Naive thymus-derived CD8-positive, alpha-beta T cell (primary cell): ENCODE results near the gene CRYBB1. TPM values are rescaled to one million over a fixed set of nuclear protein-coding genes. Genes with fewer than 3 reads are reported as not detected.

Experiments used
- ATAC-seq, 2 donors: fragments of 150-1000 bp; cut with Tn5 transposase in 1 of 2; sonication (Bioruptor Pico), chemical (Tn5 transposase) in 1 of 2; 1 replicate in 1 of 2; 2 replicates in 1 of 2; pipeline ENCODE4 v1.10.0; 2021; ENCODE audit warnings: mild to moderate bottlenecking in 2 of 2, moderate library complexity in 2 of 2
- POLR2A ChIA-PET: fragments of 350-600 bp; sonication (Branson Sonifier 250); formaldehyde crosslinking; loops from one replicate; lab custom pipeline; 2021; ENCODE audit warnings: antibody characterized with exemption; lab: Charles Lee
- DNase-seq, 10 donors: peaks; one replicate each; pipeline versions ENCODE4 v3.0.0 to v3.0.0-alpha.2; 2020 to 2022
- H3K27ac Mint-ChIP-seq, 10 donors: one replicate each; pipeline ENCODE4 v1.8.0; 2020 to 2022; ENCODE audit warnings: mild to moderate bottlenecking in 10 of 10, mixed read lengths in 10 of 10, moderate library complexity in 4 of 10, inconsistent platforms in 1 of 10
- H3K27me3 Mint-ChIP-seq, 5 donors: one replicate each; pipeline ENCODE4 v1.8.0; 2021 to 2022; ENCODE audit warnings: mixed read lengths in 5 of 5
- H3K36me3 Mint-ChIP-seq, 3 donors: one replicate each; pipeline ENCODE4 v1.8.0; 2020 to 2022; ENCODE audit warnings: mixed read lengths in 3 of 3, mild to moderate bottlenecking in 2 of 3, inconsistent platforms in 1 of 3
- H3K4me1 Mint-ChIP-seq, 4 donors: one replicate each; pipeline ENCODE4 v1.8.0; 2021 to 2022; ENCODE audit warnings: mixed read lengths in 4 of 4
- H3K4me3 Mint-ChIP-seq, 10 donors: one replicate each; pipeline ENCODE4 v1.8.0; 2020 to 2022; ENCODE audit warnings: mild to moderate bottlenecking in 10 of 10, mixed read lengths in 10 of 10, moderate library complexity in 6 of 10, inconsistent platforms in 1 of 10
- H3K9me3 Mint-ChIP-seq, 9 donors: one replicate each; pipeline ENCODE4 v1.8.0; 2020 to 2022; ENCODE audit warnings: mixed read lengths in 9 of 9, mild to moderate bottlenecking in 3 of 9, inconsistent platforms in 1 of 9, moderate library complexity in 1 of 9
- polyA plus RNA-seq, 3 donors: library from polyadenylated mRNA; unstranded; fragments of 300-500 nt; fragmentation: Illumina TruSeq; gene quantifications; one replicate each; pipeline ENCODE4 v1.2.3, GENCODE V29; 2021
- total RNA-seq, 8 experiments: library from RNA in 2 of 8; stranded (reverse) in 2 of 8; gene quantifications; one replicate each; pipeline ENCODE4 v1.2.3 and lab custom pipeline; 2021 to 2026

CRYBB1 gene
- total and polyA plus RNA-seq, 5 experiments from 2014 or later = not detected

DNA sequence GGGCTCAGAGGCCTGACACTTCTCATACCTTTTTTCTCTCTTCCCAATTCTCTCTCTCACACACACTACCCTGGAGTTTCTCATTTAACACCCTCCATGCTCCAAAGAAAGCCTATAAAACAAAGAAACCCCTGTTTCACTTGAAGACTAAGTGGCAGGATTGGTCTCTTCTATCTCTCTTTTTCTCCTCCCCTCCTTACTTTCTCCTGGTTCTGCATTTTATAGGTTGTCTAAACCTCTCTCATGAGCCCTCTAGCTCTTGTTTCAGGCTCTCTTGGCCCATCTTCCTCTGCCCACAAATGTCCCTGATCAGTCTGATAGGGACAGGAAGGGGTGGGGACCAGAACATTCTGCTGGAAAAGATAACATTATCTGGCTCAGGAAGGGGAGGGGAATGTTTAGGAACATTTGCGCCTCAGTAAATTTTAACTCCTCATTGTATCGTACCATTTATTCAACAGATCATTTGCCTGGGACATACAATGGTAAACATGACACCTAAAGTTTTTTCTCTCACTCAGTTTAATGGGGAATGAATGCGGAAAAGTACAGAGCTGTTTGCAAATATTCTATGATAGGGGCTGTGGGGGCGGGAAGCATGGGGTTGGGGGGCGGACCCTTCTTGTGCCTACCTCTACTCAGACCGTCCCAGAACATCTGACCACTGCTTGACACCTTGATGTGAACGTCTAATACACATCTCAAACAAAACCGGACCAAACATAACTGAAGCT lies 14.8 kb upstream of the CRYBB1 start:
- ATAC-seq = no peak

DNA sequence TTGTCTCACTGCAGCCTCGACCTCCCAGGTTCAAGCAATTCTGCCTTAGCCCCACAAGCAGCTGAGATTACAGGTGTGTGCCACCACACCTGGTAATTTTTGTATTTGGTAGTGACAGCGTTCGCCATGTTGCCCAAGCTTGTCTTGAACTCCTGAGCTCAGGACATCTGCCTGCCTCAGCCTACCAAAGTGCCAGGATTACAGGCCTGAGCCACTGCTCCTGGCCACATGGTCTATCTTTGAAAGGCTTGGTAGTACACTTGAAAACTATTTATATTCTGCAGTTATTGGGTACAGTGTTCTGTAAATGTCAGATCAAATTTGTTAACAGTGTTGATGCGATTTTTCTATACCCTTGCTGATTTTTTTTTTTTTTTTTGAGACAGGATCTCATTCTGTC lies 13.5 kb upstream of the CRYBB1 start:
- H3K27ac Mint-ChIP-seq = no peak overlapping the region
- peaks cover 9 to 34% (median 18%) of the 10 kb centered on the region in 4 donors for H3K4me1 Mint-ChIP-seq
- no peaks in the 10 kb centered on the region for H3K36me3 Mint-ChIP-seq
- DNase-seq = no peak
- H3K27me3 Mint-ChIP-seq = no peaks in the 10 kb centered on the region
- ATAC-seq = no peak
- no peak overlapping the region for H3K4me3 Mint-ChIP-seq
- POLR2A ChIA-PET = interaction anchor here (1.1 kb wide), 1 partner anchor 15 kb away, joined by 3 read pairs; no protein-coding TSS in a partner anchor
- no peaks in the 10 kb centered on the region for H3K9me3 Mint-ChIP-seq

More for the DNA sequence above, 14.8 kb upstream of the CRYBB1 start:
- H3K27ac Mint-ChIP-seq = peak overlapping the region in 2 of 10 donors; percentile 14 to 16
- no peak overlapping the region for H3K4me3 Mint-ChIP-seq
- DNase-seq = no peak
- no peaks in the 10 kb centered on the region for H3K9me3 Mint-ChIP-seq
- H3K4me1 Mint-ChIP-seq = peaks cover 8 to 28% (median 10%) of the 10 kb centered on the region in 4 donors
- no peaks in the 10 kb centered on the region for H3K36me3 Mint-ChIP-seq
- no peaks in the 10 kb centered on the region for H3K27me3 Mint-ChIP-seq
- POLR2A ChIA-PET = interaction anchor here (0.5 to 1.7 kb wide), 2 partner anchors 9 to 10 kb away, joined by 4 read pairs; no protein-coding TSS in a partner anchor

DNA sequence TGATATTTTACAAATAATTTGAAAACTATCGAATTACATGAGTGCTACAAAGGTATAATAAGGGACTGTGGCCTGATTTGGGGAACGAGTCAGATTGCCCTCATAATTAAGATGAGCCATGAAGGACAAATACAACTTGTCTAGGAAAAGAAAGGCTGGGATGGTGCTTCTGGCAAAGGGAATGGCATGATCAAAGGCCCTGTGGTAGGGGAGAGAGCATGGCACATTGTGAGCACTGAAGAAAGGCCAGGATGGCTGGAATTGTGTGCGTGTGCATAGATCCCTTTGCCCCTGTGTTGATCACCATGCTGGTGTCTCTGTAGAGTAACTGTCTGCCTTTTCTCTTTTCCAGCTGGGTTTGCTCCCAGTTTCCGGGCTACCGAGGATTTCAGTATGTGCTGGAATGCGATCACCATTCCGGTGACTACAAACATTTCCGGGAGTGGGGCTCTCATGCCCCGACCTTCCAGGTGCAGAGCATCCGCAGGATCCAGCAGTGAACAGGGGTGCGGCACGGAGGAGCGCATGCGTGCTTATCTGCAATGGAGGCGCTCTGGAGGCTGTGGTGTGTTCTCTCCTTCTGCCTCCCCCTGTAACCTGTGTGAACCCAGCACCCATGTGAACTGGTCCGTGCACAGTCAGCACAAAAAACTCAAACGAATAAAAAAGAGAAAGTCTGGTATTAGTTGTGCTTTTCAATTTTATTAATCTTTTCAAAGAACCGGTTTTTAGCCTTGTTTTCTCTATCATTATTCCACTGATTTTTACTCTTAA lies 12.3 kb upstream of the CRYBB1 start:
- DNase-seq = no peak
- POLR2A ChIA-PET = no interaction called here
- H3K4me3 Mint-ChIP-seq = no peak overlapping the region
- no peaks in the 10 kb centered on the region for H3K36me3 Mint-ChIP-seq
- ATAC-seq = no peak
- peaks cover 9 to 34% (median 18%) of the 10 kb centered on the region in 4 donors for H3K4me1 Mint-ChIP-seq
- H3K27ac Mint-ChIP-seq = no peak overlapping the region
- H3K9me3 Mint-ChIP-seq = no peaks in the 10 kb centered on the region
- no peaks in the 10 kb centered on the region for H3K27me3 Mint-ChIP-seq

DNA sequence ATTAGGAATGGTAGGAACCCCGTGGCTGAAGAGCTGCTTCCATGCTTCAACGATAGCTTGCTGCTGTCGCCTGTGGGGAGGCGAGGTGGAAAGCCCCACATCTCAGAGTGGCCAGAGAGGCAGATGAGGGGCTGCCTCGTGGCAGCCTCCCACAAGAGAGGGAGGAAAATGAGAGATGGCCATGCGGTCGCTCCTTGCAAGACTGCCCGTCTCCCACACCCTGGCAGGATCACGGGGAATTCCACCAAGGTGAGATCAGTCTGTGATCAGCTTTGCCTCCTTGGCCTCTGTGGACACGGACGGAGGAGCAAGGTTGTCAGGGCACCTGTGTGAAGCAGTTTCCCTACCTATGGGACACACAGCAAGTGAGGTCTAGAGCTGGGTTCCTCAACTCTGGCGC lies 7.0 kb upstream of the CRYBB1 start:
- POLR2A ChIA-PET = interaction anchor here (1.1 kb wide), 1 partner anchor 34 kb away, joined by 4 read pairs; no protein-coding TSS in a partner anchor
- Mint-ChIP-seq H3K4me3 (no peak overlapping the region), H3K27ac (peak overlapping the region in 1 of 10 donors; percentile 6), H3K4me1 (peaks cover 1 to 19% (median 12%) of the 10 kb centered on the region in 4 donors), H3K9me3 (peaks cover 0 to 10% (median 0%) of the 10 kb centered on the region in 9 donors), H3K27me3 (no peaks in the 10 kb centered on the region), H3K36me3 (no peaks in the 10 kb centered on the region)
- ATAC-seq = no peak
- DNase-seq = no peak

DNA sequence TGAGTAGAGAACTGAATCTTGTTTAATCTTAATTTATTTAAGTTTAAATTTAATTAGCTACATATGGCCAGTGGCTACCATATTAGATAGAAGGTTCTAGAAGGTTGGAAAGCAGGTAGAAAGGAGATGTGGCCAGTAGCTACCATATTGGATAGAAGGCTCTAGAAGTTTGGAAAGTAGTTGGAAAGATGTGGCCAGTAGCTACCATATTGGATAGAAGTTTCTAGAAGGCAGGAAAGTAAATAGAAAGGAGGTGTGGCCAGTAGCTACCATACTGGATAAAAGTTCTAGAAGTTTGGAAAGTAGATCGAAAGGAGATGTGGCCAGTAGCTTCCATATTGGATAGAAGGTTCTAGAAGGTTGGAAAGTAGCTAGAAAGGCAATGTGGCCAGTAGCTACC lies 6.2 kb upstream of the CRYBB1 start:
- Mint-ChIP-seq H3K27ac (peak overlapping the region in 2 of 10 donors; percentile 5 to 40), H3K4me3 (no peak overlapping the region), H3K36me3 (no peaks in the 10 kb centered on the region), H3K4me1 (peaks cover 1 to 19% (median 13%) of the 10 kb centered on the region in 4 donors), H3K9me3 (peaks cover 0 to 10% (median 0%) of the 10 kb centered on the region in 9 donors), H3K27me3 (no peaks in the 10 kb centered on the region)
- DNase-seq = no peak
- no peak for ATAC-seq
- POLR2A ChIA-PET = interaction anchor here (1.1 kb wide), 1 partner anchor 33 kb away, joined by 4 read pairs; no protein-coding TSS in a partner anchor

- H3K4me3 Mint-ChIP-seq = no peak within 1 kb of the TSS
- H3K4me1 Mint-ChIP-seq = peaks cover 7 to 21% (median 14%) of the 10 kb centered on the region in 4 donors
- no peaks in the 10 kb centered on the region for H3K27me3 Mint-ChIP-seq
- H3K27ac Mint-ChIP-seq = peak within 1 kb of the TSS in 4 of 10 donors; percentile 9 to 54 (median 30)
- no peaks in the 10 kb centered on the region for H3K36me3 Mint-ChIP-seq
- POLR2A ChIA-PET = no interaction called here
- no peak for ATAC-seq
- no peak for DNase-seq
- peaks cover 0 to 10% (median 0%) of the 10 kb centered on the region in 9 donors for H3K9me3 Mint-ChIP-seq
These were observed 3.8 kb upstream of the CRYBB1 start, which contains the start of gene CRYBA4 for GRCh38 chr22:26621663-26622062. Gene CRYBA4, plus strand, starts transcription at chr22:26621963. Its CDS starts 634 bp downstream, at chr22:26622597.

GRCh38 chr22:26620197-26620596 lies 2.4 kb upstream of the CRYBB1 start:
- Mint-ChIP-seq H3K4me1 (peaks cover 15 to 36% (median 21%) of the 10 kb centered on the region in 4 donors), H3K9me3 (peaks cover 0 to 10% (median 0%) of the 10 kb centered on the region in 9 donors)

DNA sequence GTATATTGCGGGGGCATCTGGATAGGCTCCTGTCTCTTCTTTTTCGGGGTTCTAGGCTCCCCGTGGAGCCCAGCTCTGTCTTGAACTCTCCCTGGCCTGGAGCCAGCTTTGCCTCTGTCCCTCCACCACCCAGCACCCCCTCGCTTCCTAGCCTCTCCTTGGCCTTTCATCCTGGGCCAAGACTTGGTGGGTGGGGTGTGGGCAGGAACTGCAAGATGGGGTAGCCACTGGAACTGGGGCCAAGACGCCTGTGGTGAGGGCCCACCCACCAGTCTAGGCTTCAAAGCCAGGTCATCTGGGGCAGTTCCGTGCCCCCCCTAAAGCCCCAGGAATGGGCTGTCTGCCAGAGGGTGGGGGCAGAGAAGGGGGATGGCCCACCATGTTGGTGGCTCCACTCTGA lies 1.7 kb upstream of the CRYBB1 start:
- no peak overlapping the region for H3K4me3 Mint-ChIP-seq
- POLR2A ChIA-PET = no interaction called here
- no peak overlapping the region for H3K27ac Mint-ChIP-seq
- peaks cover 0 to 10% (median 0%) of the 10 kb centered on the region in 9 donors for H3K9me3 Mint-ChIP-seq
- no peaks in the 10 kb centered on the region for H3K36me3 Mint-ChIP-seq
- peaks cover 17 to 39% (median 23%) of the 10 kb centered on the region in 4 donors for H3K4me1 Mint-ChIP-seq
- no peaks in the 10 kb centered on the region for H3K27me3 Mint-ChIP-seq
- no peak for DNase-seq
- ATAC-seq = no peak

More at GRCh38 chr22:26620197-26620596, 2.4 kb upstream of the CRYBB1 start:
- POLR2A ChIA-PET = interaction anchor here (0.8 kb wide), 1 partner anchor 25 kb away, joined by 3 read pairs; no protein-coding TSS in a partner anchor
- H3K4me3 Mint-ChIP-seq = no peak overlapping the region
- H3K36me3 Mint-ChIP-seq = no peaks in the 10 kb centered on the region
- ATAC-seq (no peak), DNase-seq (no peak)
- H3K27me3 Mint-ChIP-seq = no peaks in the 10 kb centered on the region
- no peak overlapping the region for H3K27ac Mint-ChIP-seq

DNA sequence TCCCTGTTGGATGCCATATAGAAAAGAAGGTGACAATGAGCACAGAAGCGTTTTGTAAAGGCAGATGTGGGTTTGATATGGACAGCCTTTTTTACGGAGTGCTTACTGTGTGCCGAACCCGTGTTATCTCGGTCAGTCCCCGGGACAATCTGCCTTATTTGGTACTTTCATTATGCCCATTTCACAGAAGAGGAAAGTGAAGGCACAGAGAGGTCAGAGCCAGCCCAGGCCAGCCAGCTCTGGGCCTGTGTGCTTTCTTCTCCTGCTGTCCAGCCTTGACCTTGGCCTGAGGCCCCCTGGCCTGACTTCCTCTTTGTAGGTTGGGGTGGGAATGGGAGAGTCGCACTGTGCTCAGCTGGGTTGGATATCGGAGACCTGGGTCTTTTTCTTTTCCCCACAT lies 628 bp upstream of the CRYBB1 start:
- DNase-seq (no peak), ATAC-seq (no peak)
- H3K9me3 Mint-ChIP-seq = no peaks in the 10 kb centered on the region
- POLR2A ChIA-PET = no interaction called here
- H3K36me3 Mint-ChIP-seq = no peaks in the 10 kb centered on the region
- no peaks in the 10 kb centered on the region for H3K27me3 Mint-ChIP-seq
- no peak overlapping the region for H3K4me3 Mint-ChIP-seq
- no peak overlapping the region for H3K27ac Mint-ChIP-seq
- peaks cover 17 to 44% (median 24%) of the 10 kb centered on the region in 4 donors for H3K4me1 Mint-ChIP-seq

DNA sequence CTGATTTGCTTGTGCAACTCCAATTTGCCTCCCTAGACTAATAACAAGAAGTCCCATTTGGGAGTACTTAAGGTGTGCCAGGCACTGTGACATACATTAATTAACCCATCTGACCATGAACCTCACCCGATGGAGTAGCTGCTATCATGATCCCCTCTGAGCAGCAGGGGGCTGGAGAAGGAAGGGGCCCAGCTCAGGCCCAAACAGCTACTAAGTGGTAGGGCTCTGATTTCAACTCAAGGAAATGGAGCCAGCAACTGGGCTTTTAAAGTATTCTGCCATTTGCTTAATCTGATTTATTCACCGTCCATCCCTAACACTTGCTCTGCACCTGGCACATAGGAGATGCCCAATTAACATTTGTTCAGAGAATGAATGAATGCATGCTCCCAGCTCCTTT lies 1.2 kb downstream of the CRYBB1 start:
- no peaks in the 10 kb centered on the region for H3K36me3 Mint-ChIP-seq

GRCh38 chr22:26615830-26616435 lies 1.9 kb downstream of the CRYBB1 start:
- POLR2A ChIA-PET = interaction anchor here (1.0 kb wide), 1 partner anchor 15 kb away, joined by 3 read pairs; no protein-coding TSS in a partner anchor
- Mint-ChIP-seq H3K27me3 (no peaks in the 10 kb centered on the region), H3K36me3 (no peaks in the 10 kb centered on the region), H3K9me3 (no peaks in the 10 kb centered on the region), H3K27ac (peak overlapping the region in 3 of 10 donors; percentile 41 to 77 (median 50)), H3K4me3 (peak overlapping the region in 1 of 10 donors; percentile 10), H3K4me1 (peaks cover 21 to 44% (median 25%) of the 10 kb centered on the region in 4 donors)
- DNase-seq (no peak), ATAC-seq (no peak)

More for the DNA sequence above, 1.2 kb downstream of the CRYBB1 start:
- Mint-ChIP-seq H3K27me3 (no peaks in the 10 kb centered on the region), H3K9me3 (no peaks in the 10 kb centered on the region), H3K4me1 (peaks cover 21 to 44% (median 25%) of the 10 kb centered on the region in 4 donors), H3K4me3 (peak overlapping the region in 1 of 10 donors; percentile 24), H3K27ac (peak overlapping the region in 4 of 10 donors; percentile 25 to 79 (median 64))
- POLR2A ChIA-PET = interaction anchor here (0.5 to 1.0 kb wide), 3 partner anchors 15 to 22 kb away, joined by 3 read pairs; no protein-coding TSS in a partner anchor
- DNase-seq (no peak), ATAC-seq (no peak)

DNA sequence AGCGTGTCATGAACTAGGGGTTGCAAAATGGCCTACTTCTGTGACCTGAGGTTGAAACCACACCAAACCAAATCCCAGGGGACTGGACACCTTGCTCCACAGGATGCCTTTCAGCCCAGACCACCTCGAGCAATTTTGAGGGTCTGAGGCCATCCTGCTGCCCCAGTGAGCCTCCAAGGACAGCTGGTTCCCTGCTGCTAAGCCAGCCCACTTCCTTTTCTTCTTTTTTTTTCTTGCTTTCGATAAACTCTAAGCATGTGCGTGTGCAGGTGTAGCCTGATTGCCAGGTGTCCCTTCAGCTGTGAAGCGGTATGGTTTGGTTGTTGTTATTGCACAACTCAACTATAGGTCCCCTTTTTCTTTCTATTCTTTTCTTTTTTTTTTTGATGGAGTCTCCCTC lies 2.7 kb downstream of the CRYBB1 start:
- peak in 1 of 2 donors; percentile 80 for ATAC-seq
- Mint-ChIP-seq H3K4me3 (peak overlapping the region in 1 of 10 donors; percentile 10), H3K27ac (peak overlapping the region in 3 of 10 donors; percentile 31 to 53 (median 41)), H3K36me3 (no peaks in the 10 kb centered on the region), H3K9me3 (no peaks in the 10 kb centered on the region), H3K27me3 (no peaks in the 10 kb centered on the region), H3K4me1 (peaks cover 25 to 52% (median 32%) of the 10 kb centered on the region in 4 donors)
- peak in 3 of 10 donors; percentile 12 to 32 (median 24) for DNase-seq
- POLR2A ChIA-PET = no interaction called here
